Measurements from ENCODE around the gene CXCL9. TPM values are rescaled to one million over a fixed set of nuclear protein-coding genes. Genes with fewer than 3 reads are reported as not detected.
"Not testable (repeated sequence)": the region's sequence is repeated elsewhere in the genome, so short reads cannot be mapped to it uniquely, and the experiment has no call there.

Gene CXCL9
- polyA plus RNA-seq, 3 donors = 0.12 TPM; not detected in 2

- DNase-seq (ENCODE audit: extremely low read depth in 1 of 11, low read depth in 9 of 11, low spot score in 4 of 11) = no peak
Measured at GRCh38 chr4:75980576-75980975, 26.7 kb downstream of the CXCL9 start.

GRCh38 chr4:75976177-75976576 is 31.1 kb downstream of the CXCL9 start:
- no peak for DNase-seq (ENCODE audit: extremely low read depth in 1 of 11, low read depth in 9 of 11, low spot score in 4 of 11)

GRCh38 chr4:75973766-75974165 is 33.5 kb downstream of the CXCL9 start:
- peak in 1 of 11 donors; percentile 18 for DNase-seq (ENCODE audit: extremely low read depth in 1 of 11, low read depth in 9 of 11, low spot score in 4 of 11)

- no peak for DNase-seq (ENCODE audit: extremely low read depth in 1 of 11, low read depth in 9 of 11, low spot score in 4 of 11)
Measured at GRCh38 chr4:75968084-75968483, 39.2 kb downstream of the CXCL9 start.

- DNase-seq (ENCODE audit: extremely low read depth in 1 of 11, low read depth in 9 of 11, low spot score in 4 of 11) = no peak
Measured at GRCh38 chr4:75963558-75963957, 43.8 kb downstream of the CXCL9 start.

GRCh38 chr4:75962072-75962471 is 45.2 kb downstream of the CXCL9 start:
- DNase-seq (ENCODE audit: extremely low read depth in 1 of 11, low read depth in 9 of 11, low spot score in 4 of 11) = not testable (repeated sequence)

GRCh38 chr4:75958546-75958945 is 48.8 kb downstream of the CXCL9 start:
- not testable (repeated sequence) for DNase-seq (ENCODE audit: extremely low read depth in 1 of 11, low read depth in 9 of 11, low spot score in 4 of 11)

- not testable (repeated sequence) for DNase-seq (ENCODE audit: extremely low read depth in 1 of 11, low read depth in 9 of 11, low spot score in 4 of 11)
Measured at GRCh38 chr4:75954811-75955210, 52.5 kb downstream of the CXCL9 start.

GRCh38 chr4:75953509-75953908 is 53.8 kb downstream of the CXCL9 start:
- no peak for DNase-seq (ENCODE audit: extremely low read depth in 1 of 11, low read depth in 9 of 11, low spot score in 4 of 11)

Other genes starting within 250 kb of the CXCL9 start
- gene PPEF2, start 105.1 kb downstream of the CXCL9 start, polyA plus RNA-seq (ENCODE audit: insufficient read length in 3 of 3) = under 1 TPM in 1 of 3 donors, not detected in 2; 0.35 TPM
- 10 to 100 TPM; 12.5 to 16.3 (median 13.8) TPM for gene NAAA, start 66.5 kb downstream of the CXCL9 start, polyA plus RNA-seq (ENCODE audit: insufficient read length in 3 of 3)
- gene SDAD1, start 16.6 kb downstream of the CXCL9 start, polyA plus RNA-seq (ENCODE audit: insufficient read length in 3 of 3) = 10 to 100 TPM; 43.3 to 53.2 (median 45.6) TPM
- gene CXCL10, start 16.0 kb upstream of the CXCL9 start, polyA plus RNA-seq (ENCODE audit: insufficient read length in 3 of 3) = 1 to 10 TPM; 4.2 to 5.1 (median 4.9) TPM
- under 1 TPM; 0.24 to 0.51 (median 0.42) TPM for gene CXCL11, start 28.6 kb upstream of the CXCL9 start, polyA plus RNA-seq (ENCODE audit: insufficient read length in 3 of 3)
- under 1 TPM; 0.48 to 0.57 (median 0.49) TPM for gene ART3, start 67.2 kb upstream of the CXCL9 start, polyA plus RNA-seq (ENCODE audit: insufficient read length in 3 of 3)
- 10 to 100 TPM; 72.2 to 95.7 (median 87.7) TPM for gene NUP54, start 140.9 kb upstream of the CXCL9 start, polyA plus RNA-seq (ENCODE audit: insufficient read length in 3 of 3)
- gene SCARB2, start 206.3 kb upstream of the CXCL9 start, polyA plus RNA-seq (ENCODE audit: insufficient read length in 3 of 3) = 100 to 1,000 TPM; 163 to 202 (median 170) TPM
- 10 to 100 TPM in 1 of 3 donors, 1 to 10 TPM in 2; 5.0 to 12.2 (median 9.2) TPM for gene FAM47E, start 244.2 kb upstream of the CXCL9 start, polyA plus RNA-seq (ENCODE audit: insufficient read length in 3 of 3)

All from renal cortex interstitium (tissue), 11 donors.